B cell (primary cell): Measurements from ENCODE around the gene ARHGEF6.

Experiments
- EZH2 ChIP-seq: IDR thresholded peaks from 2 replicates; pipeline ENCODE4 v1.6.1; 2012; ENCODE audit warnings: borderline replicate concordance, low read depth, mild to moderate bottlenecking, moderate library complexity, low read length; ENCODE audit not compliant: insufficient read depth, poor library complexity, severe bottlenecking
- TF ChIP-seq, protein P1 (sequence below): fragments of 200-600 bp; IDR thresholded peaks from one replicate; pipeline ENCODE4 v1.8.0; 2022; ENCODE audit warnings: antibody characterized with exemption, mild to moderate bottlenecking

DNA sequence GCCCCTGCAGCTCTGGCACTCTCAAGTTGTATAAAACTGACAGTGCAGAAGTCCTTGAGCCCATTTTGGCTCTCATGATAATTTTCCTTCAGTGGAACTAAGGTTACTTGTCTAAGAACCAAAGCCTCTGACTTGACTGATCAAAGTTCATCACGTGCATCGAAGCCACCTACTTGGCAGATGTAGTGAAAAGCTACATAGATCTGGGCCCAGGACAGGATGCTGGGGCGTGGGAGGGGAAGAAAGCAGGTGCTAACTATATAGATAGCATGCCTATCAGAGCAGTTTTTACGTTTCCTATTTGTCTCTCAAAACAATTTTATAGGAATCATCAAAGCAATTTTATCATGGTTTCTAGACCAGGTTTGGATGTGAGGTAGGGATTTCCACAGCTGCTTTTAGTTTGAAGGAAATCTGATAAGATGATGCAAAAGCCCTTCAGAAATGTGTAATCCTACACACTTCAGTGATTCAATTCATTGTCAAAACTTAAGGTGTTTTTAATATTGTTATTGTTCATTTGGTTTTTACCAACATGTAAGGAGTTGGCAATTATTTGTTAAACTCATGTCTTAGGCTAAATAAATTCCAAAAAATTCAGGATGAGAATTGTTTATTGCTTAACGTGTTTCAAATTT, 134.0 kb downstream of the ARHGEF6 start:
- TF ChIP-seq EZH2: no peak
- TF ChIP-seq, protein P1, sequence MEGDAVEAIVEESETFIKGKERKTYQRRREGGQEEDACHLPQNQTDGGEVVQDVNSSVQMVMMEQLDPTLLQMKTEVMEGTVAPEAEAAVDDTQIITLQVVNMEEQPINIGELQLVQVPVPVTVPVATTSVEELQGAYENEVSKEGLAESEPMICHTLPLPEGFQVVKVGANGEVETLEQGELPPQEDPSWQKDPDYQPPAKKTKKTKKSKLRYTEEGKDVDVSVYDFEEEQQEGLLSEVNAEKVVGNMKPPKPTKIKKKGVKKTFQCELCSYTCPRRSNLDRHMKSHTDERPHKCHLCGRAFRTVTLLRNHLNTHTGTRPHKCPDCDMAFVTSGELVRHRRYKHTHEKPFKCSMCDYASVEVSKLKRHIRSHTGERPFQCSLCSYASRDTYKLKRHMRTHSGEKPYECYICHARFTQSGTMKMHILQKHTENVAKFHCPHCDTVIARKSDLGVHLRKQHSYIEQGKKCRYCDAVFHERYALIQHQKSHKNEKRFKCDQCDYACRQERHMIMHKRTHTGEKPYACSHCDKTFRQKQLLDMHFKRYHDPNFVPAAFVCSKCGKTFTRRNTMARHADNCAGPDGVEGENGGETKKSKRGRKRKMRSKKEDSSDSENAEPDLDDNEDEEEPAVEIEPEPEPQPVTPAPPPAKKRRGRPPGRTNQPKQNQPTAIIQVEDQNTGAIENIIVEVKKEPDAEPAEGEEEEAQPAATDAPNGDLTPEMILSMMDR: no peak
